ENCODE results near the gene PLIN5. TPM values are rescaled to one million over a fixed set of nuclear protein-coding genes. Genes with fewer than 3 reads are reported as not detected.

The PLIN5 gene
- total RNA-seq, 1 experiment from 2014 or later: not detected

- DNase-seq (ENCODE audit: low spot score): no peak
Observed at GRCh38 chr19:4487572-4487971, 47.5 kb downstream of the PLIN5 start.

- DNase-seq (ENCODE audit: low spot score): no peak
Observed at GRCh38 chr19:4483385-4483784, 51.6 kb downstream of the PLIN5 start.

- no peak for DNase-seq (ENCODE audit: low spot score)
Observed at GRCh38 chr19:4482721-4483364, 52.2 kb downstream of the PLIN5 start.

- DNase-seq (ENCODE audit: low spot score): peak; percentile 66
Observed at GRCh38 chr19:4477034-4477801, 57.8 kb downstream of the PLIN5 start.

GRCh38 chr19:4474514-4475022, 60.5 kb downstream of the PLIN5 start:
- peak; percentile 27 for DNase-seq (ENCODE audit: low spot score)

- no peak for DNase-seq (ENCODE audit: low spot score)
Observed at GRCh38 chr19:4473763-4474513, 61.1 kb downstream of the PLIN5 start.

- no peak for DNase-seq (ENCODE audit: low spot score)
Observed at GRCh38 chr19:4473011-4473762, 61.8 kb downstream of the PLIN5 start.

Other genes with a start within 250 kb of the PLIN5 start
- gene TMIGD2, start 232.8 kb downstream of the PLIN5 start, total RNA-seq (2014; rRNA removed; shearing (Covaris generic)): not detected in 2 replicates
- 43.2 and 61.1 TPM in 2 replicates for gene FSD1, start 230.6 kb downstream of the PLIN5 start, total RNA-seq (2014; rRNA removed; shearing (Covaris generic))
- gene STAP2, start 196.4 kb downstream of the PLIN5 start, total RNA-seq (2014; rRNA removed; shearing (Covaris generic)): 73.5 and 96.1 TPM in 2 replicates
- 6.4 and 6.6 TPM in 2 replicates for gene MPND, start 191.7 kb downstream of the PLIN5 start, total RNA-seq (2014; rRNA removed; shearing (Covaris generic))
- gene SH3GL1, start 134.7 kb downstream of the PLIN5 start, total RNA-seq (2014; rRNA removed; shearing (Covaris generic)): 94.0 and 137 TPM in 2 replicates
- gene CHAF1A, start 132.6 kb downstream of the PLIN5 start, total RNA-seq (2014; rRNA removed; shearing (Covaris generic)): 37.8 and 52.7 TPM in 2 replicates
- gene UBXN6, start 77.4 kb downstream of the PLIN5 start, total RNA-seq (2014; rRNA removed; shearing (Covaris generic)): 87.4 and 97.0 TPM in 2 replicates
- gene HDGFL2, start 62.9 kb downstream of the PLIN5 start, total RNA-seq (2014; rRNA removed; shearing (Covaris generic)): 53.9 and 88.2 TPM in 2 replicates
- gene PLIN4, start 16.7 kb downstream of the PLIN5 start, total RNA-seq (2014; rRNA removed; shearing (Covaris generic)): 0.17 TPM in 2 replicates
- gene LRG1, start 4.8 kb upstream of the PLIN5 start, total RNA-seq (2014; rRNA removed; shearing (Covaris generic)): 0.09 and 0.10 TPM in 2 replicates
- 29.2 and 34.1 TPM in 2 replicates for gene SEMA6B, start 24.5 kb upstream of the PLIN5 start, total RNA-seq (2014; rRNA removed; shearing (Covaris generic))
- gene TNFAIP8L1, start 104.3 kb upstream of the PLIN5 start, total RNA-seq (2014; rRNA removed; shearing (Covaris generic)): 7.5 and 9.5 TPM in 2 replicates
- gene MYDGF, start 135.1 kb upstream of the PLIN5 start, total RNA-seq (2014; rRNA removed; shearing (Covaris generic)): 200 and 211 TPM in 2 replicates
- 81.8 and 93.3 TPM in 2 replicates for gene DPP9, start 188.6 kb upstream of the PLIN5 start, total RNA-seq (2014; rRNA removed; shearing (Covaris generic))

Data from A172 (cell line).